GM19372 (cell line): ENCODE measurements around the gene RAB6D.
"Not testable (repeated sequence)": the region's sequence is repeated elsewhere in the genome, so short reads cannot be mapped to it uniquely, and the experiment has no call there.

Experiments
- ATAC-seq: cut with Tn5 transposase; IDR thresholded peaks from one replicate; pipeline ENCODE4 v1.9.1; 2021; ENCODE audit warnings: mild to moderate bottlenecking, low read depth, moderate library complexity; ENCODE audit not compliant: unreplicated experiment

The RAB6D gene

GRCh38 chr2:131367352-131367751 is 3.4 kb upstream of the RAB6D start:
- no peak for ATAC-seq

- no peak for ATAC-seq
These were observed 2.7 kb upstream of the RAB6D start for GRCh38 chr2:131366643-131367042.

- no peak for ATAC-seq
These were observed 1.5 kb upstream of the RAB6D start for GRCh38 chr2:131365452-131365851.

- not testable (repeated sequence) for ATAC-seq
These were observed 755 bp downstream of the RAB6D start for GRCh38 chr2:131363213-131363612.

- ATAC-seq, result not testable (repeated sequence)
These were observed 2.2 kb downstream of the RAB6D start for GRCh38 chr2:131361773-131362172.

GRCh38 chr2:131353167-131353697 is 10.7 kb downstream of the RAB6D start:
- not testable (repeated sequence) for ATAC-seq

GRCh38 chr2:131349021-131349420 is 14.9 kb downstream of the RAB6D start:
- ATAC-seq, result no peak

- ATAC-seq, result not testable (repeated sequence)
These were observed 16.9 kb downstream of the RAB6D start for GRCh38 chr2:131347035-131347434.

- ATAC-seq, result not testable (repeated sequence)
These were observed 24.7 kb downstream of the RAB6D start for GRCh38 chr2:131339307-131339706.

- ATAC-seq, result not testable (repeated sequence)
These were observed 28.6 kb downstream of the RAB6D start for GRCh38 chr2:131335319-131335718.

- ATAC-seq, result not testable (repeated sequence)
These were observed 31.3 kb downstream of the RAB6D start for GRCh38 chr2:131332709-131333108.

- ATAC-seq, result not testable (repeated sequence)
These were observed 33.0 kb downstream of the RAB6D start for GRCh38 chr2:131331000-131331399.

- ATAC-seq, result no peak
These were observed 41.8 kb downstream of the RAB6D start for GRCh38 chr2:131322209-131322608.

- not testable (repeated sequence) for ATAC-seq
These were observed 42.6 kb downstream of the RAB6D start for GRCh38 chr2:131321344-131321743.

GRCh38 chr2:131311001-131311400 is 53.0 kb downstream of the RAB6D start:
- ATAC-seq, result not testable (repeated sequence)
